Measurements from ENCODE around the gene SYNPR. TPM values are rescaled to one million over a fixed set of nuclear protein-coding genes. Genes with fewer than 3 reads are reported as not detected.

The SYNPR gene
- 13.2 and 13.3 TPM in 2 replicates for total RNA-seq
- long read RNA-seq, transcript SYNPR-215 (4 exons, 1,296 nt) = minor isoform, 5 of 136 reads
- long read RNA-seq, transcript SYNPR-201 (5 exons, 2,607 nt) = major isoform, 108 of 136 reads
- long read RNA-seq, partial matches to known transcripts = 5 of 136 reads
- long read RNA-seq, other reads (novel, unspliced or antisense) = 18 of 136 reads

- peak within 1 kb of the TSS; percentile 69 for H3K4me3 Mint-ChIP-seq (ENCODE audit: low read depth)
- H3K27ac Mint-ChIP-seq = no peak within 1 kb of the TSS
- peak; percentile 9 for DNase-seq (ENCODE audit: low spot score, unreplicated experiment)
- TF ChIP-seq, protein P1, sequence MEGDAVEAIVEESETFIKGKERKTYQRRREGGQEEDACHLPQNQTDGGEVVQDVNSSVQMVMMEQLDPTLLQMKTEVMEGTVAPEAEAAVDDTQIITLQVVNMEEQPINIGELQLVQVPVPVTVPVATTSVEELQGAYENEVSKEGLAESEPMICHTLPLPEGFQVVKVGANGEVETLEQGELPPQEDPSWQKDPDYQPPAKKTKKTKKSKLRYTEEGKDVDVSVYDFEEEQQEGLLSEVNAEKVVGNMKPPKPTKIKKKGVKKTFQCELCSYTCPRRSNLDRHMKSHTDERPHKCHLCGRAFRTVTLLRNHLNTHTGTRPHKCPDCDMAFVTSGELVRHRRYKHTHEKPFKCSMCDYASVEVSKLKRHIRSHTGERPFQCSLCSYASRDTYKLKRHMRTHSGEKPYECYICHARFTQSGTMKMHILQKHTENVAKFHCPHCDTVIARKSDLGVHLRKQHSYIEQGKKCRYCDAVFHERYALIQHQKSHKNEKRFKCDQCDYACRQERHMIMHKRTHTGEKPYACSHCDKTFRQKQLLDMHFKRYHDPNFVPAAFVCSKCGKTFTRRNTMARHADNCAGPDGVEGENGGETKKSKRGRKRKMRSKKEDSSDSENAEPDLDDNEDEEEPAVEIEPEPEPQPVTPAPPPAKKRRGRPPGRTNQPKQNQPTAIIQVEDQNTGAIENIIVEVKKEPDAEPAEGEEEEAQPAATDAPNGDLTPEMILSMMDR (IDR thresholded peaks at IDR 0.05; ENCODE audit: unreplicated experiment) = no peak
- no peaks in the 10 kb centered on the region for H3K9me3 Mint-ChIP-seq (ENCODE audit: low read depth)
- no peaks in the 10 kb centered on the region for H3K36me3 Mint-ChIP-seq (ENCODE audit: insufficient read depth)
- peaks cover 17% of the 10 kb centered on the region for H3K4me1 Mint-ChIP-seq (ENCODE audit: low read depth)
- peaks cover 61% of the 10 kb centered on the region for H3K27me3 Mint-ChIP-seq
Measured at GRCh38 chr3:63278171-63279004, at the start of gene SYNPR. Gene SYNPR, plus strand, starts transcription at chr3:63278308.

DNA sequence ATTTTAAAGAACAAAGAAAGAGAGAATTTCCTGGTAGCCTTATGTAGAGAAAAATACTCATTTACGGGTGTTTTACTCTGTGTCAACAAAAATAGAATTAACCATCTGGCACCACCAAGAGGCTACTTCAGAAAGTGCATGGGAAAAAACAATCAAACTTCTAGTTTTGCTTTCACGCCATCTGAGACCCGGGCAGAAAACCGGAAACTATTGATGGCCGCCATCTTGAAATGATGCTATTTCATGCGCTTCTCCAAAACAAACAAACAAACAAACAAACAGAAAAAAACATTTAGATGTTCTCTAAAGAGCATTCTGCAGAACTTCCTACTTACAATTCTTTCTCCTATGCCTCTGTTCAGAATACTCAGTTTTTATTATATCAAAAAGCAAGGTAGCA lies 49.4 kb upstream of the SYNPR start:
- Mint-ChIP-seq H3K9me3 (ENCODE audit: low read depth) (no peaks in the 10 kb centered on the region), H3K4me1 (ENCODE audit: low read depth) (peaks cover 2% of the 10 kb centered on the region), H3K4me3 (ENCODE audit: low read depth) (no peak overlapping the region), H3K36me3 (ENCODE audit: insufficient read depth) (no peaks in the 10 kb centered on the region), H3K27me3 (no peaks in the 10 kb centered on the region), H3K27ac (no peak overlapping the region)
- TF ChIP-seq, protein P1 (IDR thresholded peaks at IDR 0.05; ENCODE audit: unreplicated experiment) = peak; percentile 73
- no peak for DNase-seq (ENCODE audit: low spot score, unreplicated experiment)

- Mint-ChIP-seq H3K4me1 (ENCODE audit: low read depth) (peaks cover 2% of the 10 kb centered on the region), H3K27me3 (no peaks in the 10 kb centered on the region), H3K36me3 (ENCODE audit: insufficient read depth) (no peaks in the 10 kb centered on the region), H3K27ac (no peak overlapping the region), H3K4me3 (ENCODE audit: low read depth) (no peak overlapping the region), H3K9me3 (ENCODE audit: low read depth) (no peaks in the 10 kb centered on the region)
- no peak for DNase-seq (ENCODE audit: low spot score, unreplicated experiment)
- TF ChIP-seq, protein P1 (IDR thresholded peaks at IDR 0.05; ENCODE audit: unreplicated experiment) = no peak
Measured at GRCh38 chr3:63230146-63230545, 48.0 kb upstream of the SYNPR start.

DNA sequence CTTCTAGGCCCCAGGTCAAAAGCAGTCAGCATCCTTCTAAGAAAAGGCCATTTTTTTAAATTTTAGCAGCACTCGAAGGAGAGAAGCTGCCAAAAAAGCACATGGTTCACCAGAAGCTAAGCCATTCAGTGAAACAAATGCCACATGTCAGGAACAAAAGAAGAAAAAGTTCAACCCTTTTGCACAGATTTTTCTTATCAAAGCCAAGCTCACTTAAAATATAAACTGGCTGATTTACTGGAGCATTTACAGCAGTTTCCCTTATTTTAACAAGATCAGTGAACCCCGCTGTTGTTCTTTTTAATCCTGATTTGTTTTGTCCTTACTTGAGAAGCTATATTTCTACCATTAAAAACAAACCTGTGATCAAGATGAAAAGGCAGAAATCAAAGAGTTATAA lies 46.5 kb upstream of the SYNPR start:
- Mint-ChIP-seq H3K4me3 (ENCODE audit: low read depth) (no peak overlapping the region), H3K4me1 (ENCODE audit: low read depth) (peaks cover 2% of the 10 kb centered on the region), H3K36me3 (ENCODE audit: insufficient read depth) (no peaks in the 10 kb centered on the region), H3K27ac (no peak overlapping the region), H3K27me3 (no peaks in the 10 kb centered on the region), H3K9me3 (ENCODE audit: low read depth) (no peaks in the 10 kb centered on the region)
- TF ChIP-seq, protein P1 (IDR thresholded peaks at IDR 0.05; ENCODE audit: unreplicated experiment) = no peak
- DNase-seq (ENCODE audit: low spot score, unreplicated experiment) = no peak

DNA sequence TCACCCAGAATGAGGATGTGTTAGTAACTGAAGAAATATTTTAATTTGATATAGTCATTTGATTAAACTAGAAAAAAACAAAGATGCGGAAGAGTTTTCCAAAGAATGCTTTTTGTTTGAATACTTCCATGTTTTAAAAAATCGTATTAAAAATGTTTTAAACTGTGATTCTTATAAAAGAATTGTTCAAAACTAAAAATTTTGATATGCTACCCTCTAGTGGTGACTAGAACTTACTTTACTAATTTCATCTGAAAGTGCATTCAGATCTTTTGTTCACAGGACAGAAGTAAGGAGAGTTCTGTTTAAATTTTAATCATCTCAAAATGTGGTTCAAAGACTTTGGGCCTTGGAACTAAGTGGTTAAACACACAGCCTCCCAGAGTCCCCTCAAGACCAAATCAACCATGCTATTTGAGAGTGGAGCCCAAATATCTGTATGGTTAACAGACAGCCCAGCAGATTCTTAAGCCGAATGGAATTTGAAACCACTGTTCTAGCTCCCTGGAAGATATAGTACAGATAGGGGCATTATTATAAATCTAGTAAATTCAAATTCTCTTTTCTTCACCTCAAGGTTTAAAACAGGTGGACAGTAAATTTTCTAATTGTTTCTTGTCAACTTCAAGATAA lies 45.2 kb upstream of the SYNPR start:
- peaks cover 2% of the 10 kb centered on the region for H3K4me1 Mint-ChIP-seq (ENCODE audit: low read depth)
- no peaks in the 10 kb centered on the region for H3K36me3 Mint-ChIP-seq (ENCODE audit: insufficient read depth)
- TF ChIP-seq, protein P1 (IDR thresholded peaks at IDR 0.05; ENCODE audit: unreplicated experiment) = peak; percentile 63
- H3K9me3 Mint-ChIP-seq (ENCODE audit: low read depth) = no peaks in the 10 kb centered on the region
- DNase-seq (ENCODE audit: low spot score, unreplicated experiment) = no peak
- no peak overlapping the region for H3K4me3 Mint-ChIP-seq (ENCODE audit: low read depth)
- H3K27me3 Mint-ChIP-seq = no peaks in the 10 kb centered on the region
- H3K27ac Mint-ChIP-seq = no peak overlapping the region
